MM.1S (cell line): Measurements from ENCODE around the gene C2orf78.

Source experiments
- EZH2 ChIP-seq: fragments of 300-600 bp; sonication (generic); optimal IDR thresholded peaks from 2 replicates; pipeline ENCODE3; 2017; ENCODE audit warnings: low read depth, mild to moderate bottlenecking, antibody characterized with exemption, low read length, mixed read lengths
- EZH2phosphoT487 ChIP-seq: fragments of 300-600 bp; sonication (generic); IDR thresholded peaks from 2 replicates; pipeline ENCODE4 v1.6.1; 2018; ENCODE audit warnings: antibody characterized with exemption, low read length
- TF ChIP-seq, protein P1 (sequence below): fragments of 300-600 bp; sonication (generic); IDR thresholded peaks from 2 replicates; pipeline ENCODE4 v1.5.1; 2016; ENCODE audit warnings: antibody characterized with exemption, low read length, mixed read lengths

GRCh38 chr2:73776381-73776780 is 7.6 kb upstream of the C2orf78 start:
- TF ChIP-seq, protein P1, sequence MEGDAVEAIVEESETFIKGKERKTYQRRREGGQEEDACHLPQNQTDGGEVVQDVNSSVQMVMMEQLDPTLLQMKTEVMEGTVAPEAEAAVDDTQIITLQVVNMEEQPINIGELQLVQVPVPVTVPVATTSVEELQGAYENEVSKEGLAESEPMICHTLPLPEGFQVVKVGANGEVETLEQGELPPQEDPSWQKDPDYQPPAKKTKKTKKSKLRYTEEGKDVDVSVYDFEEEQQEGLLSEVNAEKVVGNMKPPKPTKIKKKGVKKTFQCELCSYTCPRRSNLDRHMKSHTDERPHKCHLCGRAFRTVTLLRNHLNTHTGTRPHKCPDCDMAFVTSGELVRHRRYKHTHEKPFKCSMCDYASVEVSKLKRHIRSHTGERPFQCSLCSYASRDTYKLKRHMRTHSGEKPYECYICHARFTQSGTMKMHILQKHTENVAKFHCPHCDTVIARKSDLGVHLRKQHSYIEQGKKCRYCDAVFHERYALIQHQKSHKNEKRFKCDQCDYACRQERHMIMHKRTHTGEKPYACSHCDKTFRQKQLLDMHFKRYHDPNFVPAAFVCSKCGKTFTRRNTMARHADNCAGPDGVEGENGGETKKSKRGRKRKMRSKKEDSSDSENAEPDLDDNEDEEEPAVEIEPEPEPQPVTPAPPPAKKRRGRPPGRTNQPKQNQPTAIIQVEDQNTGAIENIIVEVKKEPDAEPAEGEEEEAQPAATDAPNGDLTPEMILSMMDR: no peak
- no peak for TF ChIP-seq EZH2
- no peak for TF ChIP-seq EZH2phosphoT487
